ENCODE data around the gene DNAH8.

- TF ChIP-seq EZH2phosphoT487 (IDR thresholded peaks at IDR 0.05; ENCODE audit: borderline replicate concordance, low read length) = no peak
- TF ChIP-seq, protein P1, sequence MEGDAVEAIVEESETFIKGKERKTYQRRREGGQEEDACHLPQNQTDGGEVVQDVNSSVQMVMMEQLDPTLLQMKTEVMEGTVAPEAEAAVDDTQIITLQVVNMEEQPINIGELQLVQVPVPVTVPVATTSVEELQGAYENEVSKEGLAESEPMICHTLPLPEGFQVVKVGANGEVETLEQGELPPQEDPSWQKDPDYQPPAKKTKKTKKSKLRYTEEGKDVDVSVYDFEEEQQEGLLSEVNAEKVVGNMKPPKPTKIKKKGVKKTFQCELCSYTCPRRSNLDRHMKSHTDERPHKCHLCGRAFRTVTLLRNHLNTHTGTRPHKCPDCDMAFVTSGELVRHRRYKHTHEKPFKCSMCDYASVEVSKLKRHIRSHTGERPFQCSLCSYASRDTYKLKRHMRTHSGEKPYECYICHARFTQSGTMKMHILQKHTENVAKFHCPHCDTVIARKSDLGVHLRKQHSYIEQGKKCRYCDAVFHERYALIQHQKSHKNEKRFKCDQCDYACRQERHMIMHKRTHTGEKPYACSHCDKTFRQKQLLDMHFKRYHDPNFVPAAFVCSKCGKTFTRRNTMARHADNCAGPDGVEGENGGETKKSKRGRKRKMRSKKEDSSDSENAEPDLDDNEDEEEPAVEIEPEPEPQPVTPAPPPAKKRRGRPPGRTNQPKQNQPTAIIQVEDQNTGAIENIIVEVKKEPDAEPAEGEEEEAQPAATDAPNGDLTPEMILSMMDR (IDR thresholded peaks at IDR 0.05; ENCODE audit: low read depth, low read length, poor library complexity, severe bottlenecking) = no peak
Measured at GRCh38 chr6:38676236-38676973, 38.7 kb upstream of the DNAH8 start.
